ENCODE results near the gene SLC25A23. TPM values are rescaled to one million over a fixed set of nuclear protein-coding genes. Genes with fewer than 3 reads are reported as not detected.

The SLC25A23 gene
- total RNA-seq, 1 experiment from 2014 or later = 59.5 TPM

- H4K20me1 ChIP-seq (ENCODE audit: insufficient read depth) = no peaks in the 10 kb centered on the region
- no peaks in the 10 kb centered on the region for H3K9me3 ChIP-seq (ENCODE audit: insufficient read depth, low read depth)
- peaks cover 15% of the 10 kb centered on the region for H3K79me2 ChIP-seq (ENCODE audit: low read depth)
- peak overlapping the region; percentile 81 for H3K4me2 ChIP-seq
- H2AFZ ChIP-seq = peak overlapping the region; percentile 82
- no peaks in the 10 kb centered on the region for H3K36me3 ChIP-seq (ENCODE audit: low read depth)
- H3K27me3 ChIP-seq (ENCODE audit: insufficient read depth, low read depth) = no peaks in the 10 kb centered on the region
- ChIA-PET POLR2A (ENCODE audit: unreplicated experiment) (interaction anchor here (0.6 kb wide), 1 partner anchor 31 kb away, joined by 5 read pairs; no protein-coding TSS in a partner anchor), CTCF (no interaction called here)
- no TSS peak for BruUV-seq (replicated peaks)
- peaks cover 5% of the 10 kb centered on the region for H3K4me1 ChIP-seq (replicated peaks; ENCODE audit: insufficient read depth)
- H3F3A ChIP-seq (ENCODE audit: insufficient read depth, low read depth) = peaks cover 7% of the 10 kb centered on the region; the same call in 1 of the 2 replicates
- intact Hi-C loops (cut with micrococcal nuclease; ENCODE audit: unreplicated experiment) = no loop called here
- DNase-seq = no peak
- 0 out of 2 replicates have a peak overlapping the region, but pooled peaks have one; percentile 22 for H3K27ac ChIP-seq
- H3K4me3 ChIP-seq = peak overlapping the region; percentile 75
- TF ChIP-seq EZH2 (IDR thresholded peaks at IDR 0.05; ENCODE audit: low read depth) (no peak), CTCF (conservative IDR thresholded peaks at IDR 0.05) (no peak)
- H3K9me2 ChIP-seq (ENCODE audit: insufficient read depth) = no peaks in the 10 kb centered on the region
Measured at GRCh38 chr19:6465006-6465405, 5.4 kb upstream of the SLC25A23 start.

- H3K27ac ChIP-seq = 0 out of 2 replicates have a peak within 1 kb of the TSS, but pooled peaks have one; percentile 22
Measured at GRCh38 chr19:6464070-6464873, 4.7 kb upstream of the SLC25A23 start, which contains the start of gene CRB3. TSS of gene CRB3 (plus strand) at chr19:6464271. CDS start at chr19:6464702, 431 bp downstream.

More at GRCh38 chr19:6464070-6464873, 4.7 kb upstream of the SLC25A23 start, which contains the start of gene CRB3:
- peaks cover 7% of the 10 kb centered on the region; the same call in 1 of the 2 replicates for H3F3A ChIP-seq (ENCODE audit: insufficient read depth, low read depth)
- ChIA-PET POLR2A (ENCODE audit: unreplicated experiment) (no interaction called here), CTCF (no interaction called here)
- H3K36me3 ChIP-seq (ENCODE audit: low read depth) = no peaks in the 10 kb centered on the region
- peaks cover 5% of the 10 kb centered on the region for H3K4me1 ChIP-seq (replicated peaks; ENCODE audit: insufficient read depth)
- peak within 1 kb of the TSS; percentile 81 for H3K4me2 ChIP-seq
- intact Hi-C loops (cut with micrococcal nuclease; ENCODE audit: unreplicated experiment) = loop anchor here (5.0 kb wide), 3 partner anchors 42 to 398 kb away; partner anchors contain the start of genes GPR108, KHSRP and TRIP10
- no peaks in the 10 kb centered on the region for H3K27me3 ChIP-seq (ENCODE audit: insufficient read depth, low read depth)
- H3K4me3 ChIP-seq = peak within 1 kb of the TSS; percentile 75
- H3K9me3 ChIP-seq (ENCODE audit: insufficient read depth, low read depth) = no peaks in the 10 kb centered on the region
- TSS peak; percentile 39 for BruUV-seq (replicated peaks)
- peaks cover 15% of the 10 kb centered on the region for H3K79me2 ChIP-seq (ENCODE audit: low read depth)
- TF ChIP-seq CTCF (conservative IDR thresholded peaks at IDR 0.05) = no peak
- no peak for TF ChIP-seq EZH2 (IDR thresholded peaks at IDR 0.05; ENCODE audit: low read depth)
- H2AFZ ChIP-seq = peak within 1 kb of the TSS; percentile 82
- H4K20me1 ChIP-seq (ENCODE audit: insufficient read depth) = no peaks in the 10 kb centered on the region
- no peaks in the 10 kb centered on the region for H3K9me2 ChIP-seq (ENCODE audit: insufficient read depth)
- DNase-seq = peak; percentile 78 to 86
